Neural cell (in vitro differentiated cells): ENCODE results near the gene PAK5. TPM values are rescaled to one million over a fixed set of nuclear protein-coding genes. Genes with fewer than 3 reads are reported as not detected.

ENCODE experiments used
- H2AFZ ChIP-seq: fragments of 200-600, 300-800 bp; sonication (generic), shearing (Covaris generic); 2 replicates; pipeline ENCODE4 v1.6.0; 2014; ENCODE audit warnings: low read depth, mild to moderate bottlenecking, antibody characterized with exemption, low read length, moderate library complexity
- H3F3A ChIP-seq: fragments of 200-600 bp; shearing (Covaris generic); 2 replicates; pipeline ENCODE4 v1.6.1; 2016; ENCODE audit warnings: mild to moderate bottlenecking, moderate library complexity, mixed read lengths, antibody characterized with exemption, low read length; ENCODE audit not compliant: insufficient read depth, poor library complexity, severe bottlenecking
- H3K27ac ChIP-seq: fragments of 200-600, 300-800 bp; sonication (generic), shearing (Covaris generic); 2 replicates; pipeline ENCODE4 v1.5.1; 2014; ENCODE audit warnings: mild to moderate bottlenecking, low read length, moderate library complexity
- H3K27me3 ChIP-seq: fragments of 300-800, 200-600 bp; sonication (generic), shearing (Covaris generic); 2 replicates; pipeline ENCODE4 v1.6.0; 2014; ENCODE audit warnings: mild to moderate bottlenecking, low read depth, low read length, moderate library complexity; ENCODE audit not compliant: insufficient read depth
- H3K36me3 ChIP-seq: fragments of 300-800, 200-600 bp; sonication (generic), shearing (Covaris generic); 2 replicates; pipeline ENCODE4 v1.5.1; 2014; ENCODE audit warnings: mild to moderate bottlenecking, antibody characterized with exemption, low read length, moderate library complexity; ENCODE audit not compliant: insufficient read depth
- H3K4me2 ChIP-seq: fragments of 300-800, 200-600 bp; sonication (generic), shearing (Covaris generic); 2 replicates; pipeline ENCODE4 v1.6.0; 2014; ENCODE audit warnings: mild to moderate bottlenecking, low read length
- H3K4me3 ChIP-seq: fragments of 300-800, 200-600 bp; sonication (generic), shearing (Covaris generic); 2 replicates; pipeline ENCODE4 v1.5.1; 2014; ENCODE audit warnings: mild to moderate bottlenecking, low read length, moderate library complexity
- H3K79me2 ChIP-seq: fragments of 200-600 bp; shearing (Covaris generic); replicated peaks from 2 replicates; pipeline ENCODE4 v1.6.0; 2014; ENCODE audit warnings: mild to moderate bottlenecking, low read length, moderate library complexity; ENCODE audit not compliant: insufficient read depth
- H3K9ac ChIP-seq: fragments of 300-800, 200-600 bp; sonication (generic), shearing (Covaris generic); 2 replicates; pipeline ENCODE4 v1.6.1; 2016; ENCODE audit warnings: mild to moderate bottlenecking, low read length, mixed read lengths
- H3K9me2 ChIP-seq: fragments of 200-600 bp; shearing (Covaris generic); 2 replicates; pipeline ENCODE4 v1.6.1; 2016; ENCODE audit warnings: mild to moderate bottlenecking, low read length, mixed read lengths; ENCODE audit not compliant: insufficient read depth
- H3K9me3 ChIP-seq: fragments of 200-600, 300-800 bp; sonication (generic), shearing (Covaris generic); 2 replicates; pipeline ENCODE4 v1.6.1; 2016; ENCODE audit warnings: mild to moderate bottlenecking, mixed run types, low read length, moderate library complexity, mixed read lengths
- H4K20me1 ChIP-seq: fragments of 200-600 bp; shearing (Covaris generic); 2 replicates; pipeline ENCODE4 v1.6.1; 2016; ENCODE audit warnings: mild to moderate bottlenecking, mixed run types; ENCODE audit not compliant: insufficient read depth
- EP300 ChIP-seq: fragments of 450-650 bp; conservative IDR thresholded peaks from 2 replicates; pipeline ENCODE4 v1.6.1; 2014; ENCODE audit warnings: antibody characterized with exemption, mild to moderate bottlenecking, moderate library complexity; ENCODE audit not compliant: poor library complexity, severe bottlenecking
- EZH2 ChIP-seq: fragments of 200-600, 300-800 bp; shearing (Covaris generic), sonication (generic); IDR thresholded peaks from 2 replicates; pipeline ENCODE4 v1.6.1; 2014; ENCODE audit warnings: antibody characterized with exemption, low read length, borderline replicate concordance, mild to moderate bottlenecking; ENCODE audit not compliant: insufficient read depth, poor library complexity, severe bottlenecking
- MXI1 ChIP-seq: fragments of 450-650 bp; conservative IDR thresholded peaks from 2 replicates; pipeline ENCODE4 v1.6.1; 2014; ENCODE audit warnings: antibody characterized with exemption, mild to moderate bottlenecking; ENCODE audit not compliant: poor library complexity, severe bottlenecking
- POLR2AphosphoS5 ChIP-seq: IDR thresholded peaks from 2 replicates; pipeline ENCODE4 v1.6.1; 2012
- RAD21 ChIP-seq: fragments of 450-650 bp; conservative IDR thresholded peaks from 2 replicates; pipeline ENCODE4 v1.6.1; 2014; ENCODE audit warnings: antibody characterized with exemption, mild to moderate bottlenecking, moderate library complexity
- SMC3 ChIP-seq: fragments of 450-650 bp; conservative IDR thresholded peaks from 2 replicates; pipeline ENCODE4 v1.6.1; 2014; ENCODE audit warnings: antibody characterized with exemption, mild to moderate bottlenecking, moderate library complexity; ENCODE audit not compliant: poor library complexity
- TAF1 ChIP-seq: IDR thresholded peaks from 2 replicates; pipeline ENCODE4 v1.6.1; 2012; ENCODE audit warnings: low read depth
- polyA plus RNA-seq: library from polyadenylated mRNA; depleted of rRNA; stranded (reverse); fragments of >200 nt; gene quantifications from 2 replicates; pipeline ENCODE4 v1.2.3, GENCODE V29; 2014
- TF ChIP-seq, protein P1 (sequence below): IDR thresholded peaks from 2 replicates; pipeline ENCODE4 v1.6.1; 2012; ENCODE audit warnings: borderline replicate concordance
- TF ChIP-seq, protein P2 (sequence below): fragments of 450-650 bp; IDR thresholded peaks from 2 replicates; pipeline ENCODE4 v1.5.1; 2014; ENCODE audit warnings: antibody characterized with exemption, mild to moderate bottlenecking, moderate library complexity; ENCODE audit not compliant: poor library complexity, severe bottlenecking

Gene PAK5
- polyA plus RNA-seq, 1 donor from 2014 or later: 48.3 TPM

DNA sequence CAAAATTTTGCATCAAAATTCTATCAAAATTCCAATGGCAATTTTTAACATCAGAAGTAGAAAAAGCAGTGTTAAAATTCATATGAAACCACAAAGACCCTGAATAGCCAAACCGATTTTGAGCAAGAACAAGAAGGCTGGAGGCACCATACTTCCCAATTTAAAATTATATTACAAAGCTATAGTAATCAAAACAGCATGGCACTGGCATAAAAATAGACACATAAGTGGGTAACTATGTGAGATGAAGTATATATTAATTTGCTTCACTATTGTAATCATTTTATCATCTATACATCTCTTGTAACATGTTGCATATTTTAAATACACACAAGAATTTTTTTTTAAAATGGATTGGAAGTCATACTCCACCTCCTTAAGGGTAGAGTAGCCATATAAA is 77.4 kb downstream of the PAK5 start:
- no peaks in the 10 kb centered on the region for H4K20me1 ChIP-seq
- no peaks in the 10 kb centered on the region for H3K27me3 ChIP-seq
- no peaks in the 10 kb centered on the region for H3F3A ChIP-seq
- H3K36me3 ChIP-seq: no peaks in the 10 kb centered on the region
- H3K79me2 ChIP-seq: no peaks in the 10 kb centered on the region
- H3K9me3 ChIP-seq: peaks cover 11% of the 10 kb centered on the region
- H3K27ac ChIP-seq: no peak overlapping the region
- H3K4me3 ChIP-seq: no peak overlapping the region
- no peak overlapping the region for H2AFZ ChIP-seq
- H3K4me2 ChIP-seq: no peak overlapping the region
- no peaks in the 10 kb centered on the region for H3K9me2 ChIP-seq
- TF ChIP-seq, protein P1, sequence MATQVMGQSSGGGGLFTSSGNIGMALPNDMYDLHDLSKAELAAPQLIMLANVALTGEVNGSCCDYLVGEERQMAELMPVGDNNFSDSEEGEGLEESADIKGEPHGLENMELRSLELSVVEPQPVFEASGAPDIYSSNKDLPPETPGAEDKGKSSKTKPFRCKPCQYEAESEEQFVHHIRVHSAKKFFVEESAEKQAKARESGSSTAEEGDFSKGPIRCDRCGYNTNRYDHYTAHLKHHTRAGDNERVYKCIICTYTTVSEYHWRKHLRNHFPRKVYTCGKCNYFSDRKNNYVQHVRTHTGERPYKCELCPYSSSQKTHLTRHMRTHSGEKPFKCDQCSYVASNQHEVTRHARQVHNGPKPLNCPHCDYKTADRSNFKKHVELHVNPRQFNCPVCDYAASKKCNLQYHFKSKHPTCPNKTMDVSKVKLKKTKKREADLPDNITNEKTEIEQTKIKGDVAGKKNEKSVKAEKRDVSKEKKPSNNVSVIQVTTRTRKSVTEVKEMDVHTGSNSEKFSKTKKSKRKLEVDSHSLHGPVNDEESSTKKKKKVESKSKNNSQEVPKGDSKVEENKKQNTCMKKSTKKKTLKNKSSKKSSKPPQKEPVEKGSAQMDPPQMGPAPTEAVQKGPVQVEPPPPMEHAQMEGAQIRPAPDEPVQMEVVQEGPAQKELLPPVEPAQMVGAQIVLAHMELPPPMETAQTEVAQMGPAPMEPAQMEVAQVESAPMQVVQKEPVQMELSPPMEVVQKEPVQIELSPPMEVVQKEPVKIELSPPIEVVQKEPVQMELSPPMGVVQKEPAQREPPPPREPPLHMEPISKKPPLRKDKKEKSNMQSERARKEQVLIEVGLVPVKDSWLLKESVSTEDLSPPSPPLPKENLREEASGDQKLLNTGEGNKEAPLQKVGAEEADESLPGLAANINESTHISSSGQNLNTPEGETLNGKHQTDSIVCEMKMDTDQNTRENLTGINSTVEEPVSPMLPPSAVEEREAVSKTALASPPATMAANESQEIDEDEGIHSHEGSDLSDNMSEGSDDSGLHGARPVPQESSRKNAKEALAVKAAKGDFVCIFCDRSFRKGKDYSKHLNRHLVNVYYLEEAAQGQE: no peak
- TF ChIP-seq MXI1 (no peak), TAF1 (no peak), SMC3 (no peak), EZH2 (no peak), EP300 (no peak), RAD21 (no peak), POLR2AphosphoS5 (no peak)
- TF ChIP-seq, protein P2, sequence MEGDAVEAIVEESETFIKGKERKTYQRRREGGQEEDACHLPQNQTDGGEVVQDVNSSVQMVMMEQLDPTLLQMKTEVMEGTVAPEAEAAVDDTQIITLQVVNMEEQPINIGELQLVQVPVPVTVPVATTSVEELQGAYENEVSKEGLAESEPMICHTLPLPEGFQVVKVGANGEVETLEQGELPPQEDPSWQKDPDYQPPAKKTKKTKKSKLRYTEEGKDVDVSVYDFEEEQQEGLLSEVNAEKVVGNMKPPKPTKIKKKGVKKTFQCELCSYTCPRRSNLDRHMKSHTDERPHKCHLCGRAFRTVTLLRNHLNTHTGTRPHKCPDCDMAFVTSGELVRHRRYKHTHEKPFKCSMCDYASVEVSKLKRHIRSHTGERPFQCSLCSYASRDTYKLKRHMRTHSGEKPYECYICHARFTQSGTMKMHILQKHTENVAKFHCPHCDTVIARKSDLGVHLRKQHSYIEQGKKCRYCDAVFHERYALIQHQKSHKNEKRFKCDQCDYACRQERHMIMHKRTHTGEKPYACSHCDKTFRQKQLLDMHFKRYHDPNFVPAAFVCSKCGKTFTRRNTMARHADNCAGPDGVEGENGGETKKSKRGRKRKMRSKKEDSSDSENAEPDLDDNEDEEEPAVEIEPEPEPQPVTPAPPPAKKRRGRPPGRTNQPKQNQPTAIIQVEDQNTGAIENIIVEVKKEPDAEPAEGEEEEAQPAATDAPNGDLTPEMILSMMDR: no peak
- H3K9ac ChIP-seq: no peak overlapping the region

DNA sequence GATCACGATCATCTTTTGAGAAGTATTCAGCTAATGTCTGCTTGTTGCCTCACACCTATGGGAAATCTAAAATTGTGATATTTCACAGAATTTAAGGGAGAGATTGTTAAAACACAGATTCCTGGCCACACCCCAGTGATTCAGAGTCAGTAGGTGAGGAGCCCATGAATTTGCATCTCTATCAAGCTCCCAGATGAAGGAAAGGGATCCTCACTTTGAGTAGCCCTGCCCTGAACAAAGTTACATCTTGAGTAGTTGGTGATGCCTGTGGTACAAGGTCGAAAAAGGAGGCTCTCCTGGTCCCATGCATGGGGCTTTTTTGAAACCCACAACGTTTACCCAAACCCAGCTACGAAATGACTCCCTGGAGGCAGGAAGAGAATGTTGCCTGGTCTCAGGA is 79.5 kb downstream of the PAK5 start:
- Histone ChIP-seq H4K20me1 (no peaks in the 10 kb centered on the region), H3K79me2 (no peaks in the 10 kb centered on the region), H3K36me3 (no peaks in the 10 kb centered on the region), H3K4me2 (no peak overlapping the region), H3K9me3 (peaks cover 11% of the 10 kb centered on the region), H3K9ac (no peak overlapping the region), H2AFZ (no peak overlapping the region), H3K27me3 (no peaks in the 10 kb centered on the region), H3F3A (no peaks in the 10 kb centered on the region), H3K9me2 (no peaks in the 10 kb centered on the region), H3K4me3 (no peak overlapping the region), H3K27ac (no peak overlapping the region)
- TF ChIP-seq RAD21: no peak
- TF ChIP-seq EZH2: no peak
- no peak for TF ChIP-seq POLR2AphosphoS5
- no peak for TF ChIP-seq TAF1
- TF ChIP-seq, protein P2: no peak
- TF ChIP-seq SMC3: no peak
- no peak for TF ChIP-seq MXI1
- no peak for TF ChIP-seq EP300
- TF ChIP-seq, protein P1: no peak
